Measurements from ENCODE around the gene GNAS-AS1. TPM values are rescaled to one million over a fixed set of nuclear protein-coding genes. Genes with fewer than 3 reads are reported as not detected.

GNAS-AS1 gene
- total RNA-seq, 2 experiments from 2014 or later = 1.7 to 2.0 TPM

- Mint-ChIP-seq H3K36me3 (ENCODE audit: low read depth) (peaks cover 15% of the 10 kb centered on the region), H3K27ac (peak overlapping the region; percentile 81), H3K4me3 (peak overlapping the region; percentile 77), H3K9me3 (no peaks in the 10 kb centered on the region), H3K4me1 (ENCODE audit: low read depth) (peaks cover 22% of the 10 kb centered on the region), H3K27me3 (no peaks in the 10 kb centered on the region)
- CTCF ChIA-PET = no interaction called here
- POLR2A ChIA-PET = interaction anchor here (0.7 to 1.8 kb wide), 9 partner anchors 9 to 319 kb away, joined by 3 to 14 read pairs (median 3); partner anchors contain the start of gene ATP5F1E
- ATAC-seq (peak; percentile 51), DNase-seq (peak; percentile 89)
- intact Hi-C loops (cut with micrococcal nuclease) = no loop called here
- no peak for TF ChIP-seq CTCF (IDR thresholded peaks at IDR 0.05)
These were observed 38.0 kb upstream of the GNAS-AS1 start for GRCh38 chr20:58888521-58889333.

- no peak for TF ChIP-seq CTCF (IDR thresholded peaks at IDR 0.05)
- peaks cover 10% of the 10 kb centered on the region for H3K36me3 Mint-ChIP-seq (ENCODE audit: low read depth)
- DNase-seq (no peak), ATAC-seq (no peak)
- peak overlapping the region; percentile 81 for H3K27ac Mint-ChIP-seq
- H3K4me1 Mint-ChIP-seq (ENCODE audit: low read depth) = peaks cover 18% of the 10 kb centered on the region
- no peaks in the 10 kb centered on the region for H3K27me3 Mint-ChIP-seq
- intact Hi-C loops (cut with micrococcal nuclease) = no loop called here
- H3K9me3 Mint-ChIP-seq = no peaks in the 10 kb centered on the region
- POLR2A ChIA-PET = no interaction called here
- CTCF ChIA-PET = no interaction called here
- H3K4me3 Mint-ChIP-seq = peak overlapping the region; percentile 77
These were observed 37.4 kb upstream of the GNAS-AS1 start for GRCh38 chr20:58888103-58888502.

GRCh38 chr20:58886546-58886945 is 35.8 kb upstream of the GNAS-AS1 start:
- H3K4me3 Mint-ChIP-seq = peak overlapping the region; percentile 14
- H3K4me1 Mint-ChIP-seq (ENCODE audit: low read depth) = peaks cover 18% of the 10 kb centered on the region
- H3K27me3 Mint-ChIP-seq = no peaks in the 10 kb centered on the region
- ChIA-PET CTCF (interaction anchor here (0.8 to 1.1 kb wide), 2 partner anchors 16 to 202 kb away, joined by 3 to 4 read pairs; no protein-coding TSS in a partner anchor), POLR2A (interaction anchor here (0.6 to 1.6 kb wide), 2 partner anchors 33 to 235 kb away, joined by 3 to 8 read pairs; partner anchors contain the start of gene STX16)
- H3K9me3 Mint-ChIP-seq = no peaks in the 10 kb centered on the region
- no peak for ATAC-seq
- intact Hi-C loops (cut with micrococcal nuclease) = no loop called here
- no peak for TF ChIP-seq CTCF (IDR thresholded peaks at IDR 0.05)
- H3K36me3 Mint-ChIP-seq (ENCODE audit: low read depth) = peaks cover 4% of the 10 kb centered on the region
- H3K27ac Mint-ChIP-seq = no peak overlapping the region
- no peak for DNase-seq

GRCh38 chr20:58884966-58885365 is 34.3 kb upstream of the GNAS-AS1 start:
- peaks cover 3% of the 10 kb centered on the region for H3K36me3 Mint-ChIP-seq (ENCODE audit: low read depth)

More at GRCh38 chr20:58884966-58885365, 34.3 kb upstream of the GNAS-AS1 start:
- no peak overlapping the region for H3K4me3 Mint-ChIP-seq
- intact Hi-C loops (cut with micrococcal nuclease) = no loop called here
- ATAC-seq = no peak
- CTCF ChIA-PET = interaction anchor here (1.5 to 4.1 kb wide), 2 partner anchors 15 to 32 kb away, joined by 4 to 18 read pairs; partner anchors contain the start of gene GNAS
- DNase-seq = no peak
- TF ChIP-seq CTCF (IDR thresholded peaks at IDR 0.05) = no peak
- H3K4me1 Mint-ChIP-seq (ENCODE audit: low read depth) = peaks cover 21% of the 10 kb centered on the region
- no peaks in the 10 kb centered on the region for H3K9me3 Mint-ChIP-seq
- no peaks in the 10 kb centered on the region for H3K27me3 Mint-ChIP-seq
- POLR2A ChIA-PET = no interaction called here
- H3K27ac Mint-ChIP-seq = no peak overlapping the region
